DMS53 (cell line): ENCODE results near the gene PLEKHO1.
A peak's percentile ranks its signal among the peaks of the same experiment; 100 is the strongest.

Source experiments
- DNase-seq: peaks from one replicate; lab custom pipeline; 2025; lab: John Stamatoyannopoulos, UW

Gene PLEKHO1

DNA sequence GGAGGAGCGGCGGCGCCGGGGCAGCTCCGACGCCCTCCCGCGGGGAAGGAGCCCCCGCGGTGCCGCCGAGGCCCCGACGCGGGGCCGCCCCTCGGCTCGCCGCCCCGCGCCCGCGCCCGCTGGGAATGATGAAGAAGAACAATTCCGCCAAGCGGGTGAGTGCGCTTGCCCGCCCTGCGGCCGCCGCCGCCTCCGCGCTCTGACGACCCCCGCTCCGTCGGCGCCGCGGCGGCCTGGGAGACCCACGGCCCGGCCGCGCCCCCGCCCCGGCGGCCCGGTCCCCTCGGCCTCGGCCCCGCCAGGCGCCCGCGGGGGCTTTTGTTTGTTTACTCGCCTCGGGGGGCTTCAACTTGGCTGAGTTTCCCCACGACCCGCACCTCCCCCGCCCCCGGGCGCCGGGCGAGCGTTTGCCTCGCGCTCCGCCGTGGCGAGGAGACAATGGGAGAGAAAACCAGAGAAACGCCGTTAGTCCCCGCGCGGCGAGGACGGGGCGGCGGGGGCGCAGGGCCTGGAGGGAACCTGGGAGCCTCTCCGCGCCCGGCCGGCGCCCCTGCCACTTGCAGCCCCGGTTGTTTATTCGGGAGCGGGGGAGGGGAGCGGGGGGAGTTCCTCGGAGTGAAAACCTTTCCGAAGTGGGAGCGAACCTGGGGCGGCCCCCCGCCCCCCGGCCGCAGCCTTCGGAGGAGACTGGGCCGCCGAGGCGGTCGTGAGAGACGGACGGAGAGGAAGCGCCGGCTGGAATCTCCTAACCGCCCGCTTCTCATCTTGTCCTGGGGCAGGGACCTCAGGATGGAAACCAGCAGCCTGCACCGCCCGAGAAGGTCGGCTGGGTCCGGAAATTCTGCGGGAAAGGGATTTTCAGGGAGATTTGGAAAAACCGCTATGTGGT is 661 bp downstream of the PLEKHO1 start:
- DNase-seq, result peak; percentile 63

DNA sequence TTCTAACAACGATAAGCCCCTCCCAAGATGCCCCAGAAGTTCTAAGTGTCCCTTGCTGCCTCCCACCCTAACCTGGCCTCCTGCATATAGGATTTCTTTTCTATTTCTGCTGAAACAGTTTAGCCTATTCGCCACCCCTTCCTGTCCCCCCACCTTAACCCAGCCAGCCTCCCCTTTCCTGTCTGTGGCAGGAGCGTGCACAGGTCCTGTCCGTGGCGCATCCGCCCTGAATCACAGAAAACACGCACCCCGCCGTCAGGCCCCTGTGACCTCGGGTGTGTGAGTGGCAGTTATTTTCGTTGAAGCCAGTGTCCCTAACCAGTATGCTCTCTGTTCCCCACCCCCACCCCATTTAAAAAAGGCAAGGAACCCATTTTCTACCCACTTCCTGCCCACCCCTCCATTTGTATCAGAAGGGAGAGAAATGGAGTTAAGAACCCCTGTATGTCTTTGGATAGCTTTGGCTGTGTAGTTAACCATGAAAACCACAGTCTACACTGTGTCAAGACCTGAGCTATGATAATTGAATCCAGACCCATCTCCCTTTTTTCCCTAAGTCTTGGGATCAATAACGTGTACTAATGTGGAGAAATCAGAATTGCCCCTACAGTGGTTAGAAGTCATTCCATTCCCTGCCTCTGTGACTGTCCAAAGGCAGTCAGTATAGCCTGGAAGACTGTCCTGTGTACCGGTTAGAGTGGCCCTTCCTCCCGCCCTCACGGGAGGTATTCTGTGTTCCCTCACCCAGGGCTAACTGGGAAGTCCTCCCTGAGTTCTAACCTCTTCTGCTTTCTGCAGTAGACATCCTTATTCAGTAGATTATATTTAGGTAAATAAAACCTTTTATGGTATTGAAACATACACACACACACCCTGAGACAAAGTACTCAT is 1.8 kb downstream of the PLEKHO1 start:
- DNase-seq, result no peak

DNA sequence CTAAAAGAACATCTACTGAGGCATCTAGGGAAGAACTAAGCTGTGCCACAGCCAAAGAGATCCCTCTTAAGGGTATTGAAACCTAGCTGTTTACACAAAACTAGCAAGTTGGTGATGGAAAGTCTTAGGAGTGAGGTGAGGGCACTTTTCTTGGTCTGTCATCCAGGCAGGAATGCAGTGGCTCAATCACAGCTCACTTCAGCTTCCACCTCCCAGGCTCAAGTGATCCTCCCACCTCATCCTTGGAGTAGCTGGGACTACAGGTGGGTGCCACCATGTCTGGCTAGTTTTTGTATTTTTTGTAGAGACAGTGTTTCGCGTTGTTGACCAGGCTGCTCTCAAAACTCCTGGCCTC is 2.4 kb downstream of the PLEKHO1 start:
- no peak for DNase-seq

DNA sequence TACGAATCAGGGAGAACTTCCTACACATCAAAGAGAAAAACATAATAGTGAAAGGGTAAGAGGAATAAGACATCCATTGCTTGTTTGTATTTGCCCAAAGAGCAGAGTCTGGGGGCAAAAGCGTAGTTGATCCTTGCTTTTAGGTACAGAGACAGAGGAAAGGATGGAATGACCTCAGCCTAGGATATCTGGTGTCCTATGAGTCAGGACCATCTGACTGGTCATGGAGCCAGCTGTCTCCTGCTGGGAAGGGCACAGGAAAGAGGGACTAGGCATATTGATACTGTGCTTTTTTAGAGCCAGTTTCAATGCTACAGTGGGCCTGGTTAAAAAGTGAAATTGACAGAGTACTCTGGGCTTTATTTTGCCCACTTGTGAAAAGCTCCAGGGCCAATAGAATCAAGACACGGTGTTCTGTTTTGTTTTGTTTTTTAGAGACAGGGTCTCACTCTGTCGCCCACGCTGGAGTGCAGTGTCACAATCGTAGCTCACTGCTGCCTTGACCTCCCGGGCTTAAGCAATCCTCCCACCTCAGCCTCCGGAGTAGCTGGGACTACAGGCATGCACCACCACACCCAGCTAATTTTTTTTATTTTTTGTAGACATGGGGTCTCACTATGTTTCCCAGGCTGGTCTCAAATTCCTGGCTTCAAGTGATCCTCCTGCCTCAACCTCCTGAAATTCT is 3.2 kb downstream of the PLEKHO1 start:
- peak; percentile 28 for DNase-seq

DNA sequence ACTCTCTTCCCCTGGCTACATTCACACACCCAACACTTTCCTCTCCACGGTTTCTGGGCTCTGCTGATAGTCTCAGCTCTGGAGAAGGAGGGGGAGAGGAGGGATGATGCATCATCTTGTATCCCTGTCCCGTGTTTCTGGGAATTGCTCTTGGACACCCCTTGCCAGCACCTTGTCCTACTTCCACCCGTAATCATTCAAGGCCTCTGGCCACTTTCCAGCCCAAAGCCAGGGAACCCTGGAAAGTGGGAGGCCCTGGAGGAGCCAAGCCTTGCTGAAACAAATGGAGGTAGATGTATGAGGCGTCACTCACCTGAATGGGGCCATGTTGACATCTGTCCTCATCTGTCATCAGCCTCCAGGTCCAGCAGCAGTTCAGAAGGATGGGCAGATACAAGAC is 4.4 kb downstream of the PLEKHO1 start:
- DNase-seq, result no peak

DNA sequence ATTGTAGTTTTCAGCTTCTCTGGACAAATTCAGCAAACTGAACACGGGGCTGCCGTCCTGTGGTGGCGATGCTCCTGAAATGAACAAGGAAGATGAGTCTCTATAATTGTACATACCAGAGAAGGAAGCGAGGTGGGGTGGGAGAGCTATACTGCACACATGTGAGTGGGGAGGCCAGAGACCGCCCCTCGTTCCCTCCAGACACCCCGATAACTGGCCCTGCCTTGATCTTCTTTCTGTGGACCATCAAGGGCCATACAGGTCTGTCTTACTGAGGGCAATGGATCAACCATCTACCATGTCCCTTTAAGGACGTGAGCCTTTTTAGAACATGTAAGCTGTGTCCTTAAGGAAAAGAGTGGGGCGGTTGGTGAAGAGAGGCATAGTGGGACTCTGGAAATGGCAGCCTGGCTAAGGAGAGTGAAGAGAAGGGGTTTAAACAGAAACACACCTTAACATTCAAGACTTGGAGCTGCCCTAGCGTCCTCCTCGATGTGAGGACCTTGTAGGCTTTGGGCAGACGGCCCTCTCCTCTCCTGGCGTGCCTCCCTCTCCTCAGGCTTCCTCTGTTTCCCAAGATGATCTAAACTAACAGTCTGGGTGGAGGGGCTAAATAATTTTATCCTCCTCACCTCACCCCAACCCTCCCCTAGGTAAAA is 5.8 kb downstream of the PLEKHO1 start:
- no peak for DNase-seq

DNA sequence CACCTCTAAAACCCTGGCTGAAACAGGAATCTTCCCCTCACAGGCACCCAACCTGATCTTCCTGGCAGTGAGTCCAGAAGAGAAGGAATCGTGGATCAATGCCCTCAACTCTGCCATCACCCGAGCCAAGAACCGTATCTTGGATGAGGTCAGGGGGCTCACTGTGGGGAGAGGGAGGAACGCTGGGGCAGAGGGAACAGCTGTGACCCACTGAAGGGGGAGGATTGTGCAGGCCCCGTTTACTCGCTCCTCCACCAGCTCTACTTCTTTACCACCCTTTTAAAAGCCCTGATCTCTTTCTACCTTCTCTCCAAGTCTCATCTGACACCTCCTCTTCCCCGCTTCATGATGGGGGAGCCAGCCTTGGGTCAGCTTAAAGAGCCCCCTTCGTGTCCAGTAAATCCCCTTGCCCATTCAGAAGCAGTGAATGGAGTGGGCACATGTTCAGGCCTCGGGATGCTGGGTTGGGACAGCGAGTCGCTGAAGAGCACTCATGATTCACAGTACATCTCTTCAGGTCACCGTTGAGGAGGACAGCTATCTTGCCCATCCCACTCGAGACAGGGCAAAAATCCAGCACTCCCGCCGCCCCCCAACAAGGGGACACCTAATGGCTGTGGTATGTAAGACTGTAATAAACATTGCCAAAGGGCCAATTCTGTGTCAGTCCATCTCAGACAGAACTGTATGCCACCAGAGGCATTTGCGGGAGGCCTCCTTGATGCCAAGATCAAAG is 7.3 kb downstream of the PLEKHO1 start:
- DNase-seq, result no peak

DNA sequence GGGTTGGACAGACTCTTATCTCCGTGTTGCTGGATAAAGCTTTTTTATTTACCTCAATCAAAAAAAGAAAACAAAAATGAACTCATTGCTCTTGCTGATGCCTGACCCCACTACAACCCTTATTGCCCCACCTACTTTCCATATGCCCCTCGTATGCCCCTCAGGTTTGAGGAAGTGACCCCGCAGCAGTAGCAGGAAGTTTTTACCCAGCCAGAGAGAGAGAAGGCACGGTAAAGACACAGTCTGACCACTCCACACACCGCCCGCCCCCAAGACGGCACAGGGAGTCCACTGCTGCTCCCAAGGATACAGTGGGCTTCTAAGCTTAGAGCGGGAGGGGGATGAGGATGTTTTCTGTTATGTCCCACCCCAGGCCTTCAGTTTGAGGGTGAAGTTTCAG is 9.8 kb downstream of the PLEKHO1 start:
- no peak for DNase-seq

DNA sequence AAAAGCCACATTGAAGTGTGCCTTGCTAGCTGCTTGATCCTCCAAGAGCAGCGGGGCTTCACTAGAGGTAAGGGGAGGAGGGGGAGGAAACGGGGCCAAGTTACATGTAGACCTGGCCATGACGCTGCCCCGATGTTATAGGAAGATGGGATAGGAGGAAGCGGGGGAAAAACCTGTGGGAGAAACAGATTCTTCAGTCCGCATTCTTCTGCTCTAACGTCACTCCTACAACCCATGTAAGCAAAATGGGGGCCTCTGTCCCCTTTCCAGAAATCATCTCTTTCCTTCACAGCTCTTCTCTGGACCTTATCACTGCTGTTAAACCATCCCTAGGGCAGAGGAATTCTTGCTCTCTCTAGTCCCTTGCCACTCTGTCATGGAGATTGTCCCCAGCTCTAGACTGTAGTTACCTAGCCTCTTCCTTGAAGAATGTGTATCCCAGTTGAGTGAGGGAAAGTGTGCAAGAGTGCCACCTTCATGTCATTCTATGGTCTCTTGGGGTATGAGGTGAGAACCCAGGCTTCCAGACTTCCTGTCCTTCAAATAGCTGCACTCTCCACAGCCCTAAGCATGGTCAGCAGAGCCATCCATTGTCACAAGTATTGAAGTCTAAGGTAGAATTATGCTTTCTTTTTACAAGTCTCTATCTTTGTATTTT is 11.4 kb downstream of the PLEKHO1 start:
- DNase-seq, result no peak

DNA sequence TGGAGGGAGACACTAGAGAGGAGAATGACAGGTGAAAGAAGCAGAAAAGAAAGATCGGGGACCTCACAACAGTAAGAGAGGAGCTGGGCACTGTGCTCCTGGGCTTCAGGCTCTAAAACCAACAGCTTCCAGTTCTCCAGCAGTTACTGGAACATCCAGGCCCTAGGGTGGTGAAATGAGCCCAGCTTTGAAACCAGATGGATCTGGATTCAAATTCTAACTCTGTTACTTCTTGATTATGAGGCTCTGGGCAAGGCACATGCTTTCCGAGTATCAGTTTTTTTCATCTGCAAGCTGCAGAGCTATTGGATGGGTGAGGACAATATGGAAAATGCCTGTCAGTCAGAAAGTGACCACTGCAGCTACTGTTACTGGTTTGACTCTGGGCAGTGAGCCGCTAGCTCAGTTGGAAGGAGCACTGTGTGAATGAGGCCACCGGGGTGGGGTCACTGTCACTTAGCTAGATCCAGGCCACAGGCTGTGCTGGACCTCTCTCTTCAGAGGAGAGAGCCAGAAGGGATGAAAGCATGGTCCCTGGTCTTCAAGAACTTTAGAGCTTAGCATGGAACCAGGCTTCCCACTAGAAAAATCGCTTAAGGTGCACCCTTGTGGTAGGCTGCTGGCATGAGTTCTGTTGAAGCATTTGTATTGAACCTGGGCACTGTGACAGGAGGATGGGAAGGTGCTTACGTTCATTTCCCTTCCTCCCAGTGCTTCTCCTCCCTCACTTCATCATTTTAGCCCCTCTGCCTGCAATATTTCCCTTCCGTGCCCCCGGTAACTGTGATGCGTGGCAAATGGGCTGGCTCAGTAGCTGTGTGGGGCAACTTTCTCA is 12.2 kb downstream of the PLEKHO1 start:
- peak; percentile 16 for DNase-seq

DNA sequence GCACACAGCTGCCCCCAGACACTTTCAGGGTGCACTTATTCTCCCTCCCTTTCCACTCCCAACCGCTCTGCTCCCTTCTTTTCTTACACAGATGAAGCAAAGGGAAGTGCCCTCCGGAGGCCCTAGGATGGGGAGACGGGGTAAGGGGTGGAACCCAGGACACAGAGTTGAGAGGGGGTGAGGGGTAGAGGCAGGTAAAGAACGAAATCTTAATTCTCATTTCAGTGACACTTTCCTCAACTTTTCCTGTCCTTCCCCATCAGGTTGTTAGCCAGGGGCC is 12.8 kb downstream of the PLEKHO1 start:
- no peak for DNase-seq

DNA sequence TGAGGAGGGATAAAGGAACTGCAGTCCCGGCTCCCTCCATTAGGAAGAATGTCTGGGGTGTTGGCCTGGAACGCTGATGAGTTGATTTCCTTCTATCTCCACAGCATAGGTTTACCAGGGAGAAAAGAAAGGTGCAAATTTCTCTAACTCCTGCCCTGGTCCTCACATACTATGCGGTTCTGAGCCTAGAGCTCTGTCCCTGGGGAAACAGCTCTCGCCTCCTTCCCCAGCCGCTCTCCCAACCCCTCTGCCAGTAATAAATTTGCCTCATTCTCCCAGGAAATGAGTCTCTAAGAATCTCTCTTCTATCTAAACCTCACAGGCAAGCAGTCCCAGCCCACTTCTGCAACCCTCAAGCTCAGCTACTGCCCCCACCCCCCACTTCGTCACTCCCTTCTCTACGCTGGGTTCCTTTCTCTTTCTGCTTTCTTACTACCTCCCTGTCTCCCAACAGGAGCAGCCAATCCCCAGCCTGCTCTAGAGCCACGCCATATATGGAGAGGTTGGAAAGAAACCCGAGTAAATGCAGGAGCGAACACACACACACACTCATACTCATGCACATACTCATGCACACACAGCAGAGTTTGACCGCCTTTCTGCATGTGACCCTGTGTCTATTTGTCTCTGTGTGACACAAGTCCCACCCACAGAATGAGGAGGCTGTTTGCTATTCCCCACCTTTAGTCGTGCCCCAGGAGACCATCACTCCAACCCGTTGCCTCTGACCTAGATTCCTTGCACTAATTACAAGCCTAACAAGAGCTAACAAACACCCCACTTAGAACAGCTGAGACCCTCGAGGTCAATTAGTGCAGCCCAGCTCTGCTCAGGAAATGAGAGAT is 13.4 kb downstream of the PLEKHO1 start:
- peak; percentile 42 for DNase-seq

DNA sequence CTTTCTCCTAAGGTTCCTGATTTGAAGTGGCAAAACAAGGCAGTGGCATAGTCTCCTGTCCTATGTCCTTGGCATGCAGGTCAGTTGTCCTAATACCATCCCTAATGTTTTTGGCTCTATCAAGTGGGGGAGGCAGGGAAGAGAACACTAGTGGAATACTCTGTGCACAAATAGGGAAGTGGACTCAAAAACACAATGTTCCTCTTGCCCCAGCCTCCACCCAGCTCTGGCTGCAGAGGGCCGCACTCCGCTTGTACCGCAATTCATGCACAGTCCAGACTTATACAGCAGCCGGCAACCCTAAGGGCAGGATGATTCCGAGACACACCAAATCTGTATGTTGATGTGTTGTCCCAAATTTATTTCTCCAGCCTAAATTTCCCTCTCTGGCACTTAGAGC is 14.5 kb downstream of the PLEKHO1 start:
- DNase-seq, result no peak

DNA sequence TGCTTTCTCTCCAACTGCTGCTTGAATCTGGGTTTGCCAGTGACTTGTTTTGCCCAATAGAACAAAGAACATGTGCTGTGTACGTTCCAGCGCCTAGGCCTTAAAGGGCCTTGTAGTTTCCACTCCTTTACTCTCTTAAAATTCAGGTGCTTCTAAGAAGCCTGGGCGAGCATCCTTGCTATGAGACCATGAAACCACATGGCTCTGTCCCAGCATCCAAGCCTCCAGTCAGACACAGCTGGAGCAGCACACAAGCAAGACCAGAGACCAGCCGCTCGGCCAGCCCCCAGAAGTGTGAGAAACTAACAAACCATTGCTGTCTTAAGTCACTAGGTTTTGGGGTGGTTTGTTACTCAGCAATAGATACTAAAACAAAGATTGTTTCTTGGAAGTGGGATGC is 15.1 kb downstream of the PLEKHO1 start:
- DNase-seq, result no peak

DNA sequence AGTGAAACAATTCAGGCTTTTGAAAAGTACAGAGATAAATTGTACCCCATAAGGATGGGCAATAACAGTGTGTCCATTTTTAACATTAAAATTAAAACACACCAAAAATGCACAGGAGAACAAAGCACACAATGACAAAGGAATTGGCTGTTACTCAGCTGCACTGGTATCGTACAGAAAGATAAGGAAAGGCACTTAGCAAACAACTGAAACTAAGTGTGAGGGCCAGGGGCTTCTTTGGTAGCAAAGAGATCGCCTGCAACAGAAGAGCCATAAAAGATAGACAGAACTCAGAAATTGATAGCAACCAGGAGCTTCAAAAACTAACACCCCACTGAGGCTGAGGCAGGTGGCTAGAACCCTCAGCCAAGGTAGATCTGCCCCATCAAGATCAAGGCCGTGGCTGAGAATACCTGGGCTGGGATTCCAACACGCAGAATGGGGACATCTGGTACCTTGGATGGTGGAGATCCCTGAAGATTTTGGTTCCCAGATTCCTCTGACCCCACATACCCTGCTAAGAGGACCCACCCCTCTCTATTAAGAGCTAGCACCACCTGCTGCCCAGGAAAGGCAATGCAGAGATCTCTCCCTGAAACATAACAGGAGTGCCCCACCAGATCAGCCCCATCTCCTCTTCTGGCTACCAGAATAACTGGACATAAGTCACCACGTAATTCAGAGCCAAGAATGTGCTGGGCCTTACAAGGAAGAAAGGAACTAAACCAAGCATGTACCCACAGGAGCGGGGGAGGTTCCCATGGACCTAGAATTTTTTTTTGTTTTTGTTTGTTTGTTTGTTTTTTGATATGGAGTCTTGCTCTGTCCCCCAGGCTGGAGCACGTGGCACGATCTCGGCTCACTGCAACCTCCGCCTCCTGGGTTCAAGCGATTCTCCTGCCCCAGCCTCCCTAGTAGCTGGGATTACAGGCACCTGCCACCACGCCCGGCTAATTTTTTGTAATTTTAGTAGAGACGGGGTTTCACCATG is 16.2 kb downstream of the PLEKHO1 start:
- DNase-seq, result peak; percentile 61

DNA sequence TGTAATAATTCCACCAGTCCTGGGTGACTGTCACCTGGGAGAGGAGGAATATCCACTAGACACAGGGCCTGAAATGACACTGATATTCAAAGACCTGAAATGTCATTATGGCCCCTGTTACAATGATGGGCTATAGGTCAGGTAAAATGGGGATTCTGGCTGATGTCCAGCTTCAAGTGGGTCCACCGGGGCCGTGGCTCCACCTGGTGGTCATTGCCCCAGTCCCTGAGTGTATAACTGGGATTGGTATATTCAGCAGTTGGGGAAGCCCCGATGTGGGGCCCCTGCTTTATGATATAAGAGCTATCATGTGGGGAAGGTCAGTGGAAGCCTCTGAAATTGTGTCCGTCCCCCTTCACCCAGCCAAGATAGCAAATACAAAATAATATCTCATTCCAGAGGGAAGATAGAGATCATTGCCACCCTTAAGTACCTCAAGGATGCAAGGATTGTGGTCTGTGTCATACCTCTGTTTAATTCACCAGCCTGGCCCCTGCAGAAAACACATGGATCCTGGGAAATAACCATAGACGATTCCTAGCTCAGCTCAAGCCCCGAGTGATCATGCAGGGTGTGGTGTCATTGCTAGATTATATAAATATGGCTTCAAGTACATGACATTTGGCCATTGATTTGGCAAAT is 19.4 kb downstream of the PLEKHO1 start:
- DNase-seq, result peak; percentile 68

DNA sequence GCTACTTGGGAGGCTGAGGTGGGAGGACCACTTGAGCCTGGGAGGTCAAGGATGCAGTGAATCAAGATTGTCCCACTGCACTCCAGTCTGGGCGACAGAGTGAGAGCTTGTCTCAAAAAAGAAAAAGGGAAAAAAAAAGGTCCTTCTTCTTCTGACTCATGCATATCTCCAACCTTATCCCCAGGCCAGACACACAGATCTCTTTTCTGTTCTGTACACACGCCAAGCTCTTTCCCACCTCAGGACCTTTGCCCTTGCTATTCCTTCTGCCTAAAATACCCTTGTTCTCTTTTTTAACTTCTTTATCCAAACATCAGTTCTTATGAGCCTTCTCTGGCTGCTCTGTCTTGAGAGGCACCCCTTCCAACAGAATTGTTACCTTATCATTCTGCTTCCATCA is 22.1 kb downstream of the PLEKHO1 start:
- DNase-seq, result no peak
